Neural cell (in vitro differentiated cells): ENCODE results near the gene FARP1.

Source experiments
- EP300 ChIP-seq: fragments of 450-650 bp; conservative IDR thresholded peaks from 2 replicates; pipeline ENCODE4 v1.6.1; 2014; ENCODE audit warnings: antibody characterized with exemption, mild to moderate bottlenecking, moderate library complexity; ENCODE audit not compliant: poor library complexity, severe bottlenecking
- EZH2 ChIP-seq: fragments of 200-600, 300-800 bp; shearing (Covaris generic), sonication (generic); IDR thresholded peaks from 2 replicates; pipeline ENCODE4 v1.6.1; 2014; ENCODE audit warnings: antibody characterized with exemption, low read length, borderline replicate concordance, mild to moderate bottlenecking; ENCODE audit not compliant: insufficient read depth, poor library complexity, severe bottlenecking
- POLR2AphosphoS5 ChIP-seq: IDR thresholded peaks from 2 replicates; pipeline ENCODE4 v1.6.1; 2012
- RAD21 ChIP-seq: fragments of 450-650 bp; conservative IDR thresholded peaks from 2 replicates; pipeline ENCODE4 v1.6.1; 2014; ENCODE audit warnings: antibody characterized with exemption, mild to moderate bottlenecking, moderate library complexity
- TAF1 ChIP-seq: IDR thresholded peaks from 2 replicates; pipeline ENCODE4 v1.6.1; 2012; ENCODE audit warnings: low read depth
- TF ChIP-seq, protein P1 (sequence below): fragments of 450-650 bp; IDR thresholded peaks from 2 replicates; pipeline ENCODE4 v1.5.1; 2014; ENCODE audit warnings: antibody characterized with exemption, mild to moderate bottlenecking, moderate library complexity; ENCODE audit not compliant: poor library complexity, severe bottlenecking
- TF ChIP-seq, protein P2 (sequence below): IDR thresholded peaks from 2 replicates; pipeline ENCODE4 v1.6.1; 2012; ENCODE audit warnings: borderline replicate concordance

DNA sequence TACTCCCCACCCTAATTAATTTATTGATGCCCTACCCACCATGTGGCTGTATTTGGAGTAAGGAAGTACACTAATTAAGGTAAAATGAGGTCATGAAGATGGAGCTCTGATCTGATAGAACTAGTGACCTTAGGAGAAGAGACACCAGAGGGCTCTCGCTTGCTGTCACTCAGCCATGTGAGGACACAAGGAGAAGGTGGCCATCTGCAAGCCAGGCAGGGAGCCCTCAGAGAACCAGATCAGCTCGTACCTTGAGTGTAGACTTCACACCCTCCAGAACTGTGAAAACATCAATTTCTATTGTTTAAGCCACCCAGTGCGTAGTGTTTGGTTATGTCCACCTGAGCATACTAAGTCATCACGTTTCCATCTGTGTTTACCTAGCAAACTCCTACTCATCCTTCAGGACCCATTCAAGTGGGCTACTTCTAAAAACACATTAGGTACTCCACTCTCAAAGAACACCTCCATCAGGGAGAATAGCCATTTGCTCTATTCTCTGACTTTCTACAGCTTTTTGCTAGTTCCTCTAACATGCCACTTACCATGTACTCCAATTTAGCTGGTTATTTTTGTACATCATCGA, 191.8 kb downstream of the FARP1 start:
- TF ChIP-seq, protein P1, sequence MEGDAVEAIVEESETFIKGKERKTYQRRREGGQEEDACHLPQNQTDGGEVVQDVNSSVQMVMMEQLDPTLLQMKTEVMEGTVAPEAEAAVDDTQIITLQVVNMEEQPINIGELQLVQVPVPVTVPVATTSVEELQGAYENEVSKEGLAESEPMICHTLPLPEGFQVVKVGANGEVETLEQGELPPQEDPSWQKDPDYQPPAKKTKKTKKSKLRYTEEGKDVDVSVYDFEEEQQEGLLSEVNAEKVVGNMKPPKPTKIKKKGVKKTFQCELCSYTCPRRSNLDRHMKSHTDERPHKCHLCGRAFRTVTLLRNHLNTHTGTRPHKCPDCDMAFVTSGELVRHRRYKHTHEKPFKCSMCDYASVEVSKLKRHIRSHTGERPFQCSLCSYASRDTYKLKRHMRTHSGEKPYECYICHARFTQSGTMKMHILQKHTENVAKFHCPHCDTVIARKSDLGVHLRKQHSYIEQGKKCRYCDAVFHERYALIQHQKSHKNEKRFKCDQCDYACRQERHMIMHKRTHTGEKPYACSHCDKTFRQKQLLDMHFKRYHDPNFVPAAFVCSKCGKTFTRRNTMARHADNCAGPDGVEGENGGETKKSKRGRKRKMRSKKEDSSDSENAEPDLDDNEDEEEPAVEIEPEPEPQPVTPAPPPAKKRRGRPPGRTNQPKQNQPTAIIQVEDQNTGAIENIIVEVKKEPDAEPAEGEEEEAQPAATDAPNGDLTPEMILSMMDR, result no peak
- no peak for TF ChIP-seq POLR2AphosphoS5
- TF ChIP-seq TAF1, result no peak
- TF ChIP-seq EZH2, result no peak
- TF ChIP-seq EP300, result no peak
- TF ChIP-seq, protein P2, sequence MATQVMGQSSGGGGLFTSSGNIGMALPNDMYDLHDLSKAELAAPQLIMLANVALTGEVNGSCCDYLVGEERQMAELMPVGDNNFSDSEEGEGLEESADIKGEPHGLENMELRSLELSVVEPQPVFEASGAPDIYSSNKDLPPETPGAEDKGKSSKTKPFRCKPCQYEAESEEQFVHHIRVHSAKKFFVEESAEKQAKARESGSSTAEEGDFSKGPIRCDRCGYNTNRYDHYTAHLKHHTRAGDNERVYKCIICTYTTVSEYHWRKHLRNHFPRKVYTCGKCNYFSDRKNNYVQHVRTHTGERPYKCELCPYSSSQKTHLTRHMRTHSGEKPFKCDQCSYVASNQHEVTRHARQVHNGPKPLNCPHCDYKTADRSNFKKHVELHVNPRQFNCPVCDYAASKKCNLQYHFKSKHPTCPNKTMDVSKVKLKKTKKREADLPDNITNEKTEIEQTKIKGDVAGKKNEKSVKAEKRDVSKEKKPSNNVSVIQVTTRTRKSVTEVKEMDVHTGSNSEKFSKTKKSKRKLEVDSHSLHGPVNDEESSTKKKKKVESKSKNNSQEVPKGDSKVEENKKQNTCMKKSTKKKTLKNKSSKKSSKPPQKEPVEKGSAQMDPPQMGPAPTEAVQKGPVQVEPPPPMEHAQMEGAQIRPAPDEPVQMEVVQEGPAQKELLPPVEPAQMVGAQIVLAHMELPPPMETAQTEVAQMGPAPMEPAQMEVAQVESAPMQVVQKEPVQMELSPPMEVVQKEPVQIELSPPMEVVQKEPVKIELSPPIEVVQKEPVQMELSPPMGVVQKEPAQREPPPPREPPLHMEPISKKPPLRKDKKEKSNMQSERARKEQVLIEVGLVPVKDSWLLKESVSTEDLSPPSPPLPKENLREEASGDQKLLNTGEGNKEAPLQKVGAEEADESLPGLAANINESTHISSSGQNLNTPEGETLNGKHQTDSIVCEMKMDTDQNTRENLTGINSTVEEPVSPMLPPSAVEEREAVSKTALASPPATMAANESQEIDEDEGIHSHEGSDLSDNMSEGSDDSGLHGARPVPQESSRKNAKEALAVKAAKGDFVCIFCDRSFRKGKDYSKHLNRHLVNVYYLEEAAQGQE, result no peak
- TF ChIP-seq RAD21, result no peak
